ENCODE results near the gene CP.

CP gene

GRCh38 chr3:149179220-149179619 is 42.4 kb downstream of the CP start:
- DNase-seq, result no peak

GRCh38 chr3:149177122-149177521 is 44.5 kb downstream of the CP start:
- no peak for DNase-seq

GRCh38 chr3:149174901-149175300 is 46.7 kb downstream of the CP start:
- DNase-seq, result no peak

GRCh38 chr3:149170672-149171071 is 51.0 kb downstream of the CP start:
- no peak for DNase-seq

GRCh38 chr3:149167898-149168297 is 53.7 kb downstream of the CP start:
- no peak for DNase-seq

DNA sequence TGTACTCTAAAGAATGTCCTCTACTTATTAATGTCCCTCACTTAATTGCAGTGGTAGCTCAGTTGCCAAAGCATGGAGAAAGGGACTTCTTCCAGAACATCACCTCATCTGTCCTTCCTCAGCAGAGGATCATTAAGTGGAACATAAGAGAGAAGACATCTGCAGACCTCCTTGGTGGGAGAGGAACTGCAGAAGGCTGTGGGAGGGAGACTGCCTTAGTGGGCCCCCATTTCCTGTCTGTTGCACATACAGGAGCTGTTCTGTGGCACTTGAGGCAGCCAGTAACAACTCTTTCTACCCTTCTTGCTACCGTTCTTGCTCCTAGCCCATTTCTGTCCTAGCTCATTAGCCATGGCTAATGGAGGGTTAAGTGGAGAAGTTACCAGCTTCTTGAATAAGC is 58.6 kb downstream of the CP start:
- DNase-seq, result no peak

DNA sequence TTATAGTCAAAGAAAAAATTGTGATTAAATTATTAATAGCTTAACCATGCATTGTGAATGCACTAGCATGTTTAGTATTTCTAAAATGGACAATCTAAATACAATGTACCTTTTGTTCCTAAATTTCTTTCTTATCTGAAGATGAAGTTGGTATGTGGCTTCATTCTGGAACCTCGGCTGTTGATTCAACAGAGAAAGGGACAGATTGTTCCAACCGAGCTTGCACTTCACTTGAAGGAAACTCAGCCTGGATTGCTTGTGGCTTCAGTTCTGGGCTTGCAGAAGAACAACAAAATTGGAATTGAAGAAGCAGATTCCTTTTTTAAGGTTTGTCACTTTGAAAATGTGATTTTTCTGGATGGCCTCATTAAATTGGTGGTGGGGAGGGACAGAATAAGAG is 59.6 kb downstream of the CP start:
- DNase-seq, result no peak

- no peak for DNase-seq
These were observed 60.8 kb downstream of the CP start for GRCh38 chr3:149160754-149161300.

DNA sequence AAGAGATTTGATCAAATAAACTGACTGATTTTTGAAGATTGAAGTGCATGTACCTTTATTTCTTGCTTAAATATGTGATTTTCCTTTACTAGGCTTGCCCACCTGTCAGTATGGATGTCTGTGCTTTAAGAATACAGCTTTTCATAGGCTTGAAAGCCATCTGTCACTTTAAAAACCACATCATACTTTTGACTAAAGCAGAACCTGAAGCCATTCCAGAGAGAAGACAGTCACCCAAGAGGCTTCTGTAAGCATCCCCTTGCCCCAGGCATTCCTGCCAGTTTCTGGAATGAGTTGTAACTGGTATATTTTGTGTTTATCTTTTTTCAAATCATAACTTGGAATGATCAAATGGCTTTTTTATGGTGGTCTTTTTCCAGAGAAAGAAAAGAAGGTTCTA is 68.2 kb downstream of the CP start:
- DNase-seq, result no peak

GRCh38 chr3:149152420-149152819 is 69.2 kb downstream of the CP start:
- no peak for DNase-seq

DNA sequence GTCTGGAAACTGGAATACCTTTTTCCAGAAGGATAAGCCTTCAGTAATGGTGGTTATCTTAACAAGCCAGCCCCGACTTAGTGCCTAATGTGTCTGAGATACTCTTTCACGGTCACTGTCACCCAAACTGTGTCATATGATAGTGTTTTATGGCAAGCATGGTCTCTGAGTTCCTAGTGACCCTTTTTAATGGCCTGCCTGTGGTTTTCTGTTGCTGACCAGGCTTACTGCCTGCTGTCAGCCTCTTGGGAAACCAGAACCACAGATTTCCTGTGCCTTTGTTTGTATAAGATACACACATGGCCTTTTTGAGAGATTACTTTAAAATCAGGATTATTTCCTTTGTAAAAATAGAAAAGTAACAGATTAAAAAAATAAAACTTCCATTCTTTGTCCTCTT is 69.8 kb downstream of the CP start:
- DNase-seq, result no peak

- no peak for DNase-seq
These were observed 71.2 kb downstream of the CP start for GRCh38 chr3:149150436-149150835.

- DNase-seq, result no peak
These were observed 75.7 kb downstream of the CP start for GRCh38 chr3:149145974-149146373.

- DNase-seq, result no peak
These were observed 76.3 kb downstream of the CP start for GRCh38 chr3:149145356-149145755.

- no peak for DNase-seq
These were observed 78.9 kb downstream of the CP start for GRCh38 chr3:149142682-149143081.

DNA sequence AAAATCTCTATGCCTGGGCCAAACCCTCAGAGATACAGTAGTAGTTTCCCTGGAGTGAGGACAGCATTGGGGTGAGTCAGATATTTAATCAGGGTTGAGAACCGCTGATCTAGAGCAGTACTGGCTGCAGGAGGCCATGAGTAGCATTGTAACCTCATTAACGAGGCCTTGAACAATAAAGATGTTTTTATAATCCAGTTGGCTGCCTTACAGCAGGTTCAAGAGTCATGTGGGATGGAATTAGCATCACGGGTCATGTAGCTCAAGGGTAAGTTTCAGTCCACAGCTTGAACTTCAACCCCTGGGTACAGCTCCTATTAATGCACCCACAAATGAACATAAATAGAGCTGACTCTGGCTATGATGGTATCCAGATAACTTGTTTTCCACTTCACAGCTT is 87.1 kb downstream of the CP start:
- DNase-seq, result no peak

DNA sequence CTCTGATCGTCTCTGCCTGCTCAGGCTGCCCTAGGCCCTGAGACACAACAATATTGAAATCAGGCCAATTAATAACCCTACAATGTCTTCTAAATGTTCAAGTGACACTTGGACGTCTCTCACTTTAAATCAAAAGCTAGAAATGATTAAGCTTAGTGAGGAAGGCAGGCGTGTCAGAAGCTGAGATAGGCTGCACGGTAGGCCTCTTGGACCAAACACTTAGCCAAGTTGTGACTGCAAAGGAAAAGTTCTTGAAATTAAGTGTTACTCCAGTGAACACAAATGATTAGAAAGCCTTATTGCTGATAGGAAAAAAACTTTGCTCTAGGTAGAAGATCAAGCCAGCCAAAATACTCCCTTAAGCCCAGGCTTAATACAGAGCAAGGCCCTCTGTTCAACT is 90.0 kb downstream of the CP start:
- no peak for DNase-seq

DNA sequence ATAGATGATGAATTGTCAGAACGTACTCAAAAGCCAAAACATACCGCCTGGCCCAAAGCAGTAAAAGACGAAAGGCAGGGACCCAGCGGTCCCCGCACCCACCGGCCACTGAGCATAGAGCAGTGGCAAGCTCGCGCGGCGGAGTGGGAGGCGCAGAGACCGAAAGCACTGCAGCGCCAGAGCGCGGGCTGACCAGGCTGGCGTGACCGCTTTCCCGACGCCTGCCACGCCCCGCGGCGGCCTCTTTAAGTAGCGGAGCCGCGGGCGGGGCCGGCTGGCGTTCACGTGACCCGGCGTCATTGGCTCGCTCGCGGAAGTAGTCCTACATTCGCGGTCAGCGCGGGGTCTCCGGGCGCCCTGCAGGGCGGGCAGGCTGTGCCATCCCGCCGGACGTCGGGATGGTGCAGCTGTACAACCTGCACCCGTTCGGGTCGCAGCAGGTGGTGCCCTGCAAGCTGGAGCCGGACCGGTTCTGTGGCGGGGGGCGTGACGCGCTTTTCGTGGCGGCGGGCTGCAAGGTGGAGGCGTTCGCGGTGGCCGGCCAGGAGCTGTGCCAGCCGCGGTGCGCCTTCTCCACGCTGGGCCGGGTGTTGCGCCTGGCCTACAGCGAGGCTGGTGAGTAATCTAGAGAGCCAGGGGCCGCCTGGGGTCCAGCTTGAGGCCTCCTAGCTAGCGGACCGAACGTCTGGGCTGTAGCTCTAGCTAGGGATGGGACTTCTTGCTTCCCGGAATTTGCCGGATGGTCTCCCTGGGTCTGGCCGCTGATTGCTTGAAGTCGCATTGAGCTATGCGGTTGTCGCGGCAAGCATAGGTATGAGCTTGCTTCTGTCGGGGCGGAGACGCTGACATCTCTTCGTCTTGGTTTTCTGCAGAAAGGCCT is 92.1 kb downstream of the CP start, which contains the start of gene HPS3:
HPS3 (plus strand) TSS at position 313 of the 880 bp plus-strand sequence; CDS start at position 399, 86 bp downstream.
- DNase-seq, result peak; percentile 82 to 86

DNA sequence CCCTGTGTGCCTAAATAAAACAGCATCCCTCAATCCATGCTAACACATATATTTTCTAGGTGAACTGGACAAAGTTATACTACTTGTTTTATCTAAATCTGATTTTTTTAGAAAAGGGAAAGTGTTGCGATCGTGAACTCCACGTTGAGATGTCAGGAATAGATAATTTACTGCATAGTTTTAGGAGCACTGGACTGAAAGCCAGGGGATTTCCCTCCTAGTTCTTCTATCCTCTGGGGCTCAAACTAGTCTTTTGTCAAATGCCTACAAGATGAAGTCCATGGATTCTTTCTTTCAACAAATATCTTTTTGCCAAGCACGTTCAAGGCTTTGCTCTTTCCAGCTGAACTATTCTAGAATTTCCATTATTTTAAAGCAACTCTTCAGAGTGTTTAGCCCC is 92.8 kb downstream of the CP start:
- no peak for DNase-seq

GRCh38 chr3:149122721-149123578 is 98.7 kb downstream of the CP start:
- DNase-seq, result no peak

Data from stimulated activated CD4-positive, alpha-beta T cell treated with anti-CD3 and anti-CD28 coated beads, Interleukin-2, amount 100 ng/mL, for 24 hours (primary cell).